Testis (tissue), 2 donors: ENCODE measurements around the gene SBF1.

Experiments used
- POLR2A ChIP-seq: fragments of 450-650 bp; IDR thresholded peaks from one replicate; pipeline ENCODE4 v1.6.1; 2017; ENCODE audit warnings: antibody characterized with exemption, mild to moderate bottlenecking, moderate library complexity
- TF ChIP-seq, protein P1 (sequence below), 3 experiments: fragments of 450-650 bp in 2 of 3; fragments of 200-600 bp in 1 of 3; sonication (generic) in 1 of 3; IDR thresholded peaks; one replicate each; pipeline ENCODE4 v1.5.1; 2016 to 2019; ENCODE audit warnings: antibody characterized with exemption in 3 of 3, mild to moderate bottlenecking in 2 of 3, moderate library complexity in 1 of 3

DNA sequence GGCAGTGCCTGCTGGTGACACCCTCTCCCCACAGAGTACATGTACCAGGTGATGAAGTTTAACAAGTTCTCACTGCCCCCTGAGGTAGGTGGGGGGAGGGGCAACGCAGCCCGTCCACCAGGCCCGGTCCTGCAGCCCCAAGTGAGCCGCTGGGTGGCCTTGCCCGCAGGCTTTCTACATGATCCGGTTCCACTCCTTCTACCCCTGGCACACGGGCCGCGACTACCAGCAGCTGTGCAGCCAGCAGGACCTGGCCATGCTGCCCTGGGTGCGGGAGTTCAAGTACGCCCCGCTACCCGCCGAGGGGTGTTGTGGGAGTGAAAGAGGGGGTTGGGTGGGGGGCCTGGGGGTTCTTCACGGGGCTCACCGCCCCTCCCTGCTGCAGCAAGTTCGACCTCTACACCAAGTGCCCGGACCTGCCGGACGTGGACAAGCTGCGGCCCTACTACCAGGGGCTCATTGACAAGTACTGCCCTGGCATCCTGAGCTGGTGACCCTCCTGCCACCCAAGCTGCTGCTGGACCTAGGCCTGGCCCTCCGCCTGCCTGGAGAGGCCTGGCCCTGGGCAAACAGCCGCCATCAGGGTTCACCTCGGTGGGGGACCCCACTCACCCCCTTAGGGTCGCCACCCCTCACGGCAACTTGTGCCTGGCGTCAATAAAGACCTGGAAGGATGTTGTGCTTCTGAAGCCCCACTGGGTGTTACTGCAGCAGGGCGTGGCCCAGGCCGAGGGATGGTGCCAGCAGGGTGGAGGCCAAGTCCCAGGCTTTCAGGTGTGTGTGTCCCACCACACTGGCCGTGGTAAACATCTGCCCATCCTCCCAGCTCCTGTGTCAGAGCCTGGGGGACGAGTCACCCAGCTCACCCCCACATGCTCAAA lies 14.8 kb upstream of the SBF1 start:
- TF ChIP-seq, protein P1, sequence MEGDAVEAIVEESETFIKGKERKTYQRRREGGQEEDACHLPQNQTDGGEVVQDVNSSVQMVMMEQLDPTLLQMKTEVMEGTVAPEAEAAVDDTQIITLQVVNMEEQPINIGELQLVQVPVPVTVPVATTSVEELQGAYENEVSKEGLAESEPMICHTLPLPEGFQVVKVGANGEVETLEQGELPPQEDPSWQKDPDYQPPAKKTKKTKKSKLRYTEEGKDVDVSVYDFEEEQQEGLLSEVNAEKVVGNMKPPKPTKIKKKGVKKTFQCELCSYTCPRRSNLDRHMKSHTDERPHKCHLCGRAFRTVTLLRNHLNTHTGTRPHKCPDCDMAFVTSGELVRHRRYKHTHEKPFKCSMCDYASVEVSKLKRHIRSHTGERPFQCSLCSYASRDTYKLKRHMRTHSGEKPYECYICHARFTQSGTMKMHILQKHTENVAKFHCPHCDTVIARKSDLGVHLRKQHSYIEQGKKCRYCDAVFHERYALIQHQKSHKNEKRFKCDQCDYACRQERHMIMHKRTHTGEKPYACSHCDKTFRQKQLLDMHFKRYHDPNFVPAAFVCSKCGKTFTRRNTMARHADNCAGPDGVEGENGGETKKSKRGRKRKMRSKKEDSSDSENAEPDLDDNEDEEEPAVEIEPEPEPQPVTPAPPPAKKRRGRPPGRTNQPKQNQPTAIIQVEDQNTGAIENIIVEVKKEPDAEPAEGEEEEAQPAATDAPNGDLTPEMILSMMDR (IDR thresholded peaks at IDR 0.05) = no peak
- TF ChIP-seq POLR2A = no peak
